AG20443 (cell line): ENCODE results near the gene INAVA.

ENCODE experiments used
- DNase-seq: peaks from one replicate; pipeline ENCODE4 v3.0.0; 2012; ENCODE audit warnings: low spot score, mixed read lengths

The INAVA gene

DNA sequence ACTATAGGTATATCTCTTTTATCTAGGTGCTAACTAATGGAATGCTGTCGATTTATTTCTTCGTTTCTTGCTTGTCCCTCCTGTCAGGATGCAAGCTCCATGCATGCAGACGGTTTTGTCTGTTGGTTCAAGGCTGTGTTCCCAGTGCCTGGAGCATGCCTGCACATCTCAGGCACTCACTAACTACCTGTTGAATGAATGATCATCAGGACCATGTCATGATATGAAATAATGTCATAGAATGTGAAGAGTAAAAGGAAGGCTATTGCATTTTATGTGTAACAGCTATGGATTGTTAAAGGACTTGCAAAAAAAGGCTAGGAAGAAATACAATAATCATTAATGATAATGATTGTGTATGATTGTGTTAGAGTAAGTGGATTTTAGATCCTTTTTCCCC, 17.7 kb upstream of the INAVA start:
- DNase-seq, result no peak

GRCh38 chr1:200877839-200878551, 16.7 kb upstream of the INAVA start:
- DNase-seq, result peak; percentile 12

DNA sequence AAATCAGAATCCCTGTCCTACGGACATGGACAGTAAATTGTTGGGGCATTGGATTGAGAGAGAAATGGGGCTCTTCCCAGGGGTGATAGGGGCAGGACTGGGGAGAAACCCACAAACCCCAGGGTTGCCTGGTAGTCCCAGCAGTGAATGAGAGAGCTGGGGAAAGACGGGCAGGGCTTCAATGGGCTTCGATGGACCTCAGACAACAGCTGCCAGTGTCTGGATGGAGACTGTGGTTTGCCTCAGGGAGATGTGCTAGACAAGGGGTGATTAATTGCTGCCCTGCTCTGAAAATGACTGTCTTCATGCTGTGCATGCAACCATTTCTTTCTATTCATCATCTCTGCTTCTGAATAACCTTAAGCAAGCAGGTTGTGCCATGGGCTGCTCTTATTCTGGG, 14.5 kb upstream of the INAVA start:
- DNase-seq, result no peak

GRCh38 chr1:200883118-200883517, 11.6 kb upstream of the INAVA start:
- no peak for DNase-seq

- DNase-seq, result no peak
Measured at GRCh38 chr1:200885623-200886402, 8.9 kb upstream of the INAVA start.

GRCh38 chr1:200886594-200886993, 8.1 kb upstream of the INAVA start:
- no peak for DNase-seq

DNA sequence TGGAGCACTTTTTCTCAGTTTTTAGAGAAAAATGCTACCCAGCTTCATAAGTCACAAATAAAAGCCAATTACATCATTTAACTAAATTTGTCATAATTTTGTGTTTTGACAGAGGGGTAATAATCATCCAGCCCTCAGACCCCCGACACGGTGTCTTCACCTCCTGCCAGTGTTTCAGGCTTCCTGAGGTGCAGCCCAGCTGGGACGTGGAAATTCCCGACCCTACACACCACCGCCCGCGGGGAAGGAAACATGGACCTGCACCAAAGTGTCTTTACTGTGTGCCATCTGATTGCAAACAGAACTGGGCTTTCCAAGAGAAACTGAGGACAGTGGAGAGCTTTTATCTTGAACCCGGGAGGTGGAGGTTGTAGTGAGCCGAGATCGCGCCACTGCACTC, 7.7 kb upstream of the INAVA start:
- no peak for DNase-seq

GRCh38 chr1:200887772-200888348, 6.8 kb upstream of the INAVA start:
- DNase-seq, result no peak

DNA sequence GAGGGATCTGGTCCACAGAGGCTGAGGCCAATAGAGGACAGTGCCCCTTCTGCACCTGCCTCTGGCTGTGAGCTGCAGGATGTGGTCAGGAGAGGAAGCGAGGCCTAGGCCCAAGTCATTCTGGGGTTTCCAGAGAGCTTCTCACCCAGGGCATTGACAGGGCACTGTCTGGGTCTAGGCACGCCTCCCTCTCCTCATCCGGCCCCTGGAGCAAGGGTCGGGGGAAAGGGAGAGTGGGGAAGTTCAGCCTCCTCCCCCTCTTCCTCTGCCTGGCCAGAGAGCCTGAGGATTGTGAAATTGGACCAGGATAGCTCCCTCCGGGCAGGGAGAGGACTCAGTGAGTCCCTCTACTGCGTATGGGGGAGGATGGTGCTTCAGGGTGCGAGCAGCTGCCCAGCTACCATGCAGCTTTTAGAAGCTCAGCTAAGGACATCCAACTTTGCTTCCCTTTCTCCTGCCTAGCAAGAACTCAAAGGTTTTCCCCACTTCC, 6.3 kb upstream of the INAVA start:
- no peak for DNase-seq

- DNase-seq, result no peak
Measured at GRCh38 chr1:200889571-200889970, 5.1 kb upstream of the INAVA start.

DNA sequence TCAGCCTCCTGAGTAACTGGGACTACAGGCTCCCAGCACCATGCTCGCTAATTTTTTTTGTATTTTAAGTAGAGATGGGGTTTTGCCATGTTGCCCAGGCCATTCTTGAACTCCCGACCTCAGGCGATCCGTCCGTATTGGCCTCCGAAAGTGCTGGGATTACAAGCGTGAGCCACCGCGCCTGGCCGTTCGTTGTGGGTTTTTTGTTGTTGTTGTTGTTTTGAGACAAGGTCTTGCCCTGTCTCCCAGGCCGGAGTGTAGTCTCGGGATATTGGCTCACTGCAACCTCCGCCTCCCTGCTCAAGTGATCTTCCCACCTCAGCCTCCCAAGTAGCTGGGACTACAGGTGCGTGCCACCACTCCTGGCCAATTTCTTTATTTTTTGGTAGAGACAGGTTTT, 4.7 kb upstream of the INAVA start:
- no peak for DNase-seq

DNA sequence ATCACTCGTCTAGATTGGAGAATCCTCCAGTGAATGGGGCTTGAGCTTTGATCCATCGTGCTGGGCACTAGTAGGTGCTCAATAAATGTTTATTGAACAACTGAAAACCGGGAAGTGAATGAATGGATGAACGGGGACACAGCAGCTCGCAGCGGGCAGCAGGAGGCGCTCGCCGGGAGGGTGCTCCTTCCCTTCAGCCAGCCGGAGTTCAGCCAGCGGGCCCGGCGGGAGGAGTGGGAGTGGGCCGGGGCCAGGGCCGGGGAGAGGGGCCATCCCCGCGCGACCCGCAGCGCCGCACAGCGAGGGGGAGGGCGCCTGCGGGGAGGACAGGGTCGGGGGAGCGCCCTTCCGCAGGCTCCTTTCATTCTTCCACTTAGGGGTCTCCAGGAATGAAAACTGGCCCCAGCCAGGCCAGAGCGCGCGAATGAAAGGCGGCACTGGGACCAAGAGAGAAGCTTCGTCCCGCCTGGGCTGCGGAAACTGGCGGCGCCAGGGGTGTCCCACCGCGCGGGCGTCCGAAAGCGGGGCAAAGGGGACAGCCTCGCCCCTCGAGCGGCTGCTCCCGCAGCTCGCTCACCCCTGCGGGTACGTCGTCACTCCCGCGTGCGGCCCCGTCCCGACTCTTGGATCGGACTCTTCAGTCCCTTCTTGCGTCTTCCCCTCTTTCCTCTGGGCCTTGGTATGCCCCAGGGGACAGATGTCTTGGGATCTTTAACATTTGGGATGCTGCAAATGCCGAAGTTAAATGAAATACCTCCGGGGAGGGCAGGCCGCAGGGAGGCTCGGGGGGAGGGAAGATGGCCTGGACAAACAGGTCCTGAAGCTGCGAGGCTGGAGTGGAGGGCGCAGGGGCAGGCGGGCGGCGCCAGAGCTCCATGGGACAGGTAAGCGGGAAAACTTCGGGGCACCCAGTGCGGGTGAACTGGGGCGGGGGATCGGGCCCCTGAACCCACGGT, 3.6 kb upstream of the INAVA start:
- DNase-seq, result peak; percentile 79

- DNase-seq, result no peak
Measured at GRCh38 chr1:200891774-200892157, 2.9 kb upstream of the INAVA start.

GRCh38 chr1:200892546-200892945, 2.2 kb upstream of the INAVA start:
- no peak for DNase-seq

DNA sequence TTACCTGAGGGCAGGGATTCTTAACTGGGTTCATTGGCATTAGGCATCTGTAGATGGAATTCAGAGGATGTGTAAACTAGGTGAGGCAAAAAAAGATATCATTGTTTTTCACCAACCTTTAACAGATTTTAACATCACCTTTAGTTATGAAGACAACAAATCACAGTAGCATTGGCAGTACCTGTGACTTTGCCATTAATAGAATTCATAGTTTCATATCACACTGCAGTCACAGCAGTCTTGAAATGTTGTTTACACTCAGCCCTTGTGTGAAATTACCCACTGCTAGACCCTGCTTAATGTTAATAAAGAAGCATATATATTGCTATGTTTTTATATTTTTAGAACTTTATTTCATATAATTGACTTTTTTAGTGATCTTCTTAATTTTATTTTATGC, 1.7 kb upstream of the INAVA start:
- DNase-seq, result no peak

DNA sequence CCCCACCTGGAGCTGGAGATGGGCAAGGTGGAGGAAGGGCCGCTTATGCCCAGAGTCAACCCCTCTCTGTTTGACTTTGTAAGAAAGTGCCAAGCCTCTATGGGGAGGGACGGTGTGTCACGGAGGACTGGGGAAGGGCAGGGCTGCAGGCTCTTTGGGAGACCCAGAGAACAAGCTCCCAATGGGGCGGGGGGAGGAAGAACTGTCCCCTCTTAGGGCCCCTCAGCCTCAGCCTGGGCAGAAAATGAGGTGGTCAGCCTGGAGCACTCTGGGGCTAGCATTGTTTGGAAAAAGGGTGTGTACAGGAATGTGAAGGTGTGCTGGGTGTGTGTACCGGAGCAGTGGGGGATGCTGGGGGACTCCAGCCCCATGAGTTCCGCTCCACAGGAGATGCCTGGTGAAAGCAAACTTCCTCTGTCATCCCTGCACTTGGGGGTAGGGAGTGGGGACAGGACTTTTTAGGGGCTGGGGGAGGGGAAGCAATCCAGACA, 1.2 kb upstream of the INAVA start:
- no peak for DNase-seq

GRCh38 chr1:200895443-200895789, 716 bp downstream of the INAVA start:
- no peak for DNase-seq

DNA sequence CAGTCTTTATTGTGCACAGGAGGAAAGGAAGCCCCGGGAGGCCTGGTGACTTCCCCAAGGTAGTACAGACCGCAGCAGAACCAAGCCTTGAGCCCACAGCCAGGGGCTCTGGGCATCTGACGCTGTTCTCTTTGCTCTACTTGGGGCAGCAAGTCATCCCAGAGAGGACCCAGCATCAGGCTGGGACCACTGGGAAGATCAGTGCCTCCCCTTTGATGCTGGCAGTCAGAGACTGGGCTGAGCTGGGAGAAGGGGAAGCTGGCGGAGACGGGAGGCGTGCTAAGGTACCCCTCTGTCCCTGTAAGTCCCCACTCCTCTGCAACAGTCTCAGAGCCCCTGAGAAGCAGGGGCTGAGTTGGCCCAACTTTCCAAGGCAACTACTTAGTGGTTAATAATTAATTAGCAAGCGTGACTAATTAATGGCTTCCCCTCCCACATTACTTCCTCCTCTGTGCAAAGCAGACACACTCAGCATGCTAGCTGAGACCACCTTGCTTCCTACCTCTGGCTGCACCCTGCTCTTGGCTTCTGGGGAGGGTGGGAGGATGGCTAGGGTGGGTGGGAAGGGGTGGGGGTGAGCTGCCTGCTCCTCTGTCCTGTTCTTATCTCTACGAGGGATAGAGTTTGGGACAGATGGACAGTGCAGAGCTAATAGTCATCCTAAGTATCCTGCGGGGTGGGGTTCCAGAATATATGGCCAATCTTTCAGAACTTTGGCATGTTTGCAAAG, 1.3 kb downstream of the INAVA start:
- DNase-seq, result no peak

- no peak for DNase-seq
Measured at GRCh38 chr1:200896531-200897196, 2.0 kb downstream of the INAVA start.

DNA sequence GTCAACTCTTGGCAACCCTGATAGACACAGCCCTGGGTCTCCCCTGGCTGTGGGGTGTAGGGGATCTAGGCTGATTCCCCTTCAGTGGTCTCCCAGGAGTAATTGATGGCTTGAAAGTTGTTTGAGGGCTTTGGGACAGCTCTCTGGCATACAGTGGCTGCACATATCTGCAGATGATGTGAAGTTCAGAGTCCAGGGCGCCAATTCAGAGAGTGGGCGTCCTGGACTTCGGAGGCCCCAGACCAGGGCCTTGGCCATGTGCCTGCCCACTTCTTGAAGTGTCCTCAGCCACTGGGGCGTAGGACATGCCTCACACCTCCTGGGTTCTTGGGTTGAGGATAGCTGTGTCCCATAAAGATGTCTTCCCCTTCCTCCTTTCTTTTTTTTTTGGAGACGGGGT, 2.6 kb downstream of the INAVA start:
- no peak for DNase-seq

- DNase-seq, result no peak
Measured at GRCh38 chr1:200899015-200899386, 4.3 kb downstream of the INAVA start.
